ENCODE measurements around the gene SAG. TPM values are rescaled to one million over a fixed set of nuclear protein-coding genes. Genes with fewer than 3 reads are reported as not detected.
A peak's percentile ranks its signal among the peaks of the same experiment; 100 is the strongest.

The SAG gene
- total and polyA plus RNA-seq, 11 donors = 1.4 TPM; not detected in 10

DNA sequence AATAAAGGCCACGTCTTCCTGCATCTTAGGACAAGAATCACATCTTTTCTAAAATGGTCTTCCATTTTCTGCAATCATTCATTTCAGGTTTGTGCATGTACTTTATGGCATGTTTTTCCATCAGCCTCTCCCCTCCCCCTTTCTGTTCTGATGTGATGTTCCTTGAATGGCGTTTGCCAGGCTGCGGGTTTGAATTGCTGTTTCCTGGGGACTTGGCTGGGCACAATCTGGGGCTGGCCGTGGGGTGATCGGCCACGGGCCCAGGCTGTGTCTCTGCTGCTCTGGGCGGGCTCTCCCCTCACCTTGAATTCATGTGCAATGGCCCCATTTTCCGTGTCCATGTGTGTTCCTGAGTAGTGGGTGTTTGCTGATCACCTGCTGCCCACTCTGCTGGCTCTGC is 61.8 kb downstream of the SAG start:
- H3K27ac ChIP-seq = no peak overlapping the region
- DNase-seq (no peak), ATAC-seq (no peak)
- H3K9me3 ChIP-seq = peaks cover 0 to 5% (median 0%) of the 10 kb centered on the region in 12 donors
- H3K27me3 ChIP-seq = no peaks in the 10 kb centered on the region
- peaks cover 0 to 15% (median 2%) of the 10 kb centered on the region in 12 donors for H3K4me1 ChIP-seq
- intact Hi-C loops (cut with DNase I) = no loop called here
- peaks cover 0 to 13% (median 0%) of the 10 kb centered on the region in 9 donors for H3K36me3 ChIP-seq
- TF ChIP-seq, protein P1, sequence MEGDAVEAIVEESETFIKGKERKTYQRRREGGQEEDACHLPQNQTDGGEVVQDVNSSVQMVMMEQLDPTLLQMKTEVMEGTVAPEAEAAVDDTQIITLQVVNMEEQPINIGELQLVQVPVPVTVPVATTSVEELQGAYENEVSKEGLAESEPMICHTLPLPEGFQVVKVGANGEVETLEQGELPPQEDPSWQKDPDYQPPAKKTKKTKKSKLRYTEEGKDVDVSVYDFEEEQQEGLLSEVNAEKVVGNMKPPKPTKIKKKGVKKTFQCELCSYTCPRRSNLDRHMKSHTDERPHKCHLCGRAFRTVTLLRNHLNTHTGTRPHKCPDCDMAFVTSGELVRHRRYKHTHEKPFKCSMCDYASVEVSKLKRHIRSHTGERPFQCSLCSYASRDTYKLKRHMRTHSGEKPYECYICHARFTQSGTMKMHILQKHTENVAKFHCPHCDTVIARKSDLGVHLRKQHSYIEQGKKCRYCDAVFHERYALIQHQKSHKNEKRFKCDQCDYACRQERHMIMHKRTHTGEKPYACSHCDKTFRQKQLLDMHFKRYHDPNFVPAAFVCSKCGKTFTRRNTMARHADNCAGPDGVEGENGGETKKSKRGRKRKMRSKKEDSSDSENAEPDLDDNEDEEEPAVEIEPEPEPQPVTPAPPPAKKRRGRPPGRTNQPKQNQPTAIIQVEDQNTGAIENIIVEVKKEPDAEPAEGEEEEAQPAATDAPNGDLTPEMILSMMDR (IDR thresholded peaks at IDR 0.05) = no peak
- no peak for TF ChIP-seq POLR2A (IDR thresholded peaks at IDR 0.05)
- no peak overlapping the region for H3K4me3 ChIP-seq
- WGBS, 4 donors = 87 to 89% (median 88%) methylated on average over 8 of the region's 8 CpGs

DNA sequence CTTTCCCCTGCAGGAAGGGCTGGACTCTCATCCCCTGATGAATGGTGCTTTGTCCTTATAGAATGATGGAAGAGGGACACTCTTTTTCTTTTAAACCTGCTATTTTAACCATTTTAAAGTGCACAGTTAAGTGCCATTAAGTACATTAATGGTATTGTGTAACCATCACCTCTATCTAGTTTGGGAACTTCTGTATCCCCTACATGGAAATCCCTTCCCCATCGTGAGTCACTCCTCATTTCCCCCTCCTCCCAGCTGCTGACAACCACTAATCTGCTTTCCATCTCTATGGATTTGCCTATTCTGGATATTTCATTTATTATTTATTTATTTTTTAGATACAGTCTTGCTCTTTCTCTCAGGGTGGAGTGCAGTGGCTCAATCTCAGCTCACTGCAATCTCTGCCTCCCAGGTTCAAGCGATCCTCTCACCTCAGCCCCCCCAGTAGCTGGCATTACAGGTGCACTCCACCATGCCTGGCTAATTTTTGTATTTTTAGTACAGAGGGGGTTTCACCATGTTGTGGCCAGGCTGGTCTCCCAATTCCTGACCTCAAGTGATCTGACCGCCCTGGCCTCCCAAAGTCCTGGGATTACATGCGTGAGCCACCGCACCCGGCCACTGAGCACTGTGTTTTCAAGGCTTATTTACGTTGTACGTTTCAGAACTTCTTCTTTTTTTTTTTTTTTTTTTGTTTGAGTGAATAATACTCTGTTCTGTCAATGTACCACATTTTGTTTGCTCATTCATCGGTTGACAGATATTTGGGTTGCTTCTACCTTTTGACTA is 62.5 kb downstream of the SAG start:
- peaks cover 0 to 13% (median 0%) of the 10 kb centered on the region in 9 donors for H3K36me3 ChIP-seq
- H3K9me3 ChIP-seq = peaks cover 0 to 5% (median 0%) of the 10 kb centered on the region in 12 donors
- 86 to 89% (median 89%) methylated on average over 9 of the region's 9 CpGs for WGBS, 4 donors
- peak in 1 of 4 donors; percentile 40 for ATAC-seq
- no peak overlapping the region for H3K27ac ChIP-seq
- H3K27me3 ChIP-seq = no peaks in the 10 kb centered on the region
- intact Hi-C loops (cut with DNase I) = no loop called here
- TF ChIP-seq, protein P1 (IDR thresholded peaks at IDR 0.05) = no peak
- no peak for TF ChIP-seq POLR2A (IDR thresholded peaks at IDR 0.05)
- no peak overlapping the region for H3K4me3 ChIP-seq
- DNase-seq = no peak
- peaks cover 0 to 15% (median 2%) of the 10 kb centered on the region in 12 donors for H3K4me1 ChIP-seq

DNA sequence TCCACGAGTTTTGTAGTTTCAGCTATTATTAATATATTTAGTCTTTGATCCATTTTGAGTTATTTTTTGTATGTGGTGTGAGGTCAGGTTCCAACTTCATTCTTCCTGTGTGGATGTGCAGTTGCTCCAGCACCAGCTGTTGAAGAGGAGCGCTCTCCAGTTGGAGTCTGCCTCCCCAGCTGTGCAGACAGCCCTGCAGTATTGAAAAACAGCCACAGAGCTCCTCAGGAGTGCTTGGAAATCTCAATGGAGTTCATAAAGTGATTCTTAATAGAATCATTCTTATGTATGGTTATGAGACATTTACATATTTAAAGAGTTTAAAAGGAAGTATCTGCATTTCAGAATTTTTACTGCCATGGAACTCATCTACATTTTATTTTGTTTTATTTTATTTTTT is 64.0 kb downstream of the SAG start:
- WGBS, 4 donors = 69 to 74% (median 73%) methylated on average over 2 of the region's 2 CpGs
- Histone ChIP-seq H3K4me3 (no peak overlapping the region), H3K36me3 (peaks cover 0 to 13% (median 0%) of the 10 kb centered on the region in 9 donors), H3K27ac (no peak overlapping the region), H3K27me3 (no peaks in the 10 kb centered on the region), H3K4me1 (peaks cover 0 to 15% (median 2%) of the 10 kb centered on the region in 12 donors), H3K9me3 (peaks cover 0 to 5% (median 0%) of the 10 kb centered on the region in 12 donors)
- intact Hi-C loops (cut with DNase I) = no loop called here
- peak in 3 of 4 donors; percentile 45 to 83 (median 72) for ATAC-seq
- DNase-seq = no peak
- TF ChIP-seq, protein P1 (IDR thresholded peaks at IDR 0.05) = no peak
- no peak for TF ChIP-seq POLR2A (IDR thresholded peaks at IDR 0.05)

DNA sequence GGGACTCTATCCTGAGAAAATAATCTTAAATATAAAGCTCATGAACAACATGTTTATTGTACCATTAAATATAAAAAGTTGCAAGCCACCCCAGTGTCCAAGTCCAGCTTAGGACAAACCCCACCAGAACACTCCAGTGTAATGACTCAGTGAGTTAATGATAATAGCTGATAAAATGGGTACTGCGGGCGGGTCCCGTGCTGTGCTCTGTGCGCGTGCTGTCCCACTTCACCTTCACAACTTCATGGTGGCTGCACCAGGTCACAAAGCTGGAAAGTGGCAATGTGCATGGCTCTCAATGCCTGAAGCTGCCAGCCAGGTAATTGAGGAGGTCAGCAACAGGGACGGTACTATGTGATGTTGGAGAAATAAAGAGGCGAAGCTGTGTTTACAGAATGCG is 65.2 kb downstream of the SAG start:
- Histone ChIP-seq H3K9me3 (peaks cover 0 to 5% (median 0%) of the 10 kb centered on the region in 12 donors), H3K27me3 (no peaks in the 10 kb centered on the region), H3K36me3 (peaks cover 0 to 13% (median 0%) of the 10 kb centered on the region in 9 donors), H3K4me3 (no peak overlapping the region), H3K4me1 (peaks cover 0 to 15% (median 2%) of the 10 kb centered on the region in 12 donors), H3K27ac (no peak overlapping the region)
- intact Hi-C loops (cut with DNase I) = no loop called here
- 79 to 92% (median 84%) methylated on average over 8 of the region's 8 CpGs for WGBS, 4 donors
- no peak for DNase-seq
- ATAC-seq = peak in 2 of 4 donors; percentile 31 to 33
- TF ChIP-seq, protein P1 (IDR thresholded peaks at IDR 0.05) = no peak
- TF ChIP-seq POLR2A (IDR thresholded peaks at IDR 0.05) = no peak
